Measurements from ENCODE around the gene SLC1A4. TPM values are rescaled to one million over a fixed set of nuclear protein-coding genes. Genes with fewer than 3 reads are reported as not detected.

The SLC1A4 gene
- total and polyA plus RNA-seq, 10 of the 15 experiments (the other 5 are each of a cell fraction or from before 2014, with no cell fraction given): 10.8 to 43.2 (median 27.7) TPM

DNA sequence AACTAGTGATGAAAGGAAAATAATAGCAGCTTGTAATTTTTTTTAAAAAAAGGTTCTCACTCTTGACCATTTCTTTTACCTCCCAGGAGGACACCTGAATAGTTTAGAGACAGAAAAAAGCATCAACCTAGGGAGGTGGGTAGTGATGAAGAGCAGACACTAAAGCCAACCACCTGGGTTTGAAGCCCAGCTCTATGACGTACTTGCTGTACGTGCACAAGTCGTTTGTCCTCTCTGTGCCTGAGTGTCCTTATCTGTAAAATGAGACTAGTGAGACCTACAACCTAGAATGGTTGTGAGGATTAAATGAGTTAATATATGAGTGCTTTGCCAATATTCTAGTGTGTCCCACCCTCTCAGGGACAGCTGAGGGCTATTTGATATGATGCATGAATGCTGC, 5.8 kb downstream of the SLC1A4 start (continued):
- TF ChIP-seq, protein P1, sequence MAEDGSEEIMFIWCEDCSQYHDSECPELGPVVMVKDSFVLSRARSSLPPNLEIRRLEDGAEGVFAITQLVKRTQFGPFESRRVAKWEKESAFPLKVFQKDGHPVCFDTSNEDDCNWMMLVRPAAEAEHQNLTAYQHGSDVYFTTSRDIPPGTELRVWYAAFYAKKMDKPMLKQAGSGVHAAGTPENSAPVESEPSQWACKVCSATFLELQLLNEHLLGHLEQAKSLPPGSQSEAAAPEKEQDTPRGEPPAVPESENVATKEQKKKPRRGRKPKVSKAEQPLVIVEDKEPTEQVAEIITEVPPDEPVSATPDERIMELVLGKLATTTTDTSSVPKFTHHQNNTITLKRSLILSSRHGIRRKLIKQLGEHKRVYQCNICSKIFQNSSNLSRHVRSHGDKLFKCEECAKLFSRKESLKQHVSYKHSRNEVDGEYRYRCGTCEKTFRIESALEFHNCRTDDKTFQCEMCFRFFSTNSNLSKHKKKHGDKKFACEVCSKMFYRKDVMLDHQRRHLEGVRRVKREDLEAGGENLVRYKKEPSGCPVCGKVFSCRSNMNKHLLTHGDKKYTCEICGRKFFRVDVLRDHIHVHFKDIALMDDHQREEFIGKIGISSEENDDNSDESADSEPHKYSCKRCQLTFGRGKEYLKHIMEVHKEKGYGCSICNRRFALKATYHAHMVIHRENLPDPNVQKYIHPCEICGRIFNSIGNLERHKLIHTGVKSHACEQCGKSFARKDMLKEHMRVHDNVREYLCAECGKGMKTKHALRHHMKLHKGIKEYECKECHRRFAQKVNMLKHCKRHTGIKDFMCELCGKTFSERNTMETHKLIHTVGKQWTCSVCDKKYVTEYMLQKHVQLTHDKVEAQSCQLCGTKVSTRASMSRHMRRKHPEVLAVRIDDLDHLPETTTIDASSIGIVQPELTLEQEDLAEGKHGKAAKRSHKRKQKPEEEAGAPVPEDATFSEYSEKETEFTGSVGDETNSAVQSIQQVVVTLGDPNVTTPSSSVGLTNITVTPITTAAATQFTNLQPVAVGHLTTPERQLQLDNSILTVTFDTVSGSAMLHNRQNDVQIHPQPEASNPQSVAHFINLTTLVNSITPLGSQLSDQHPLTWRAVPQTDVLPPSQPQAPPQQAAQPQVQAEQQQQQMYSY (CRISPR knock-in tag; IDR thresholded peaks at IDR 0.05): no peak
- TF ChIP-seq, protein P2, sequence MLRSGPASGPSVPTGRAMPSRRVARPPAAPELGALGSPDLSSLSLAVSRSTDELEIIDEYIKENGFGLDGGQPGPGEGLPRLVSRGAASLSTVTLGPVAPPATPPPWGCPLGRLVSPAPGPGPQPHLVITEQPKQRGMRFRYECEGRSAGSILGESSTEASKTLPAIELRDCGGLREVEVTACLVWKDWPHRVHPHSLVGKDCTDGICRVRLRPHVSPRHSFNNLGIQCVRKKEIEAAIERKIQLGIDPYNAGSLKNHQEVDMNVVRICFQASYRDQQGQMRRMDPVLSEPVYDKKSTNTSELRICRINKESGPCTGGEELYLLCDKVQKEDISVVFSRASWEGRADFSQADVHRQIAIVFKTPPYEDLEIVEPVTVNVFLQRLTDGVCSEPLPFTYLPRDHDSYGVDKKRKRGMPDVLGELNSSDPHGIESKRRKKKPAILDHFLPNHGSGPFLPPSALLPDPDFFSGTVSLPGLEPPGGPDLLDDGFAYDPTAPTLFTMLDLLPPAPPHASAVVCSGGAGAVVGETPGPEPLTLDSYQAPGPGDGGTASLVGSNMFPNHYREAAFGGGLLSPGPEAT (IDR thresholded peaks at IDR 0.05; ENCODE audit: low read depth): no peak

DNA sequence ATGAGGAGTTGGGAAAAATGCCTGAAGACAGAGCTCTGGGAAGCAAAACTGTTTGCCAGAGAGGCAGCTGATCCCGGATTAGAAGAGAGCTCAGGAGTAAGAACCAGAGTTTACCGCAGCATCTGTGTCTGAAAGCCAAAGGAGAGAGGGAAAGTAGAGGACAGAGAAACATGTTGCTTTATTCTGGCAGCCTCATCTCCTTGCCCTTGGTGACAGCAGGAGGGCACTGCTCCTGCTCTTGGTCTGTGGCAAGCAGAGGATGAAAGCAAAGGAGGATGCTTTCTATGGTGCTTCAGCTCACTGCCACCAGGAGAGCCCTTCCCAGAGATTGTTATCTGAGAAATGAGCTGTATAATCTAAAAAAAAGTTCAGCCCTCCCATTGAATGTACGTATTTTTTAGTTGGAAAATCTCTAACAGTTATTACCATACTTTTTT, 7.7 kb downstream of the SLC1A4 start:
- intact Hi-C loops (cut with micrococcal nuclease; ENCODE audit: unreplicated experiment): no loop called here
- peaks cover 54% of the 10 kb centered on the region for H3K79me2 ChIP-seq (ENCODE audit: control insufficient read depth, insufficient read depth, low read length)
- ChIA-PET RAD21 (ENCODE audit: unreplicated experiment) (interaction anchor here (0.5 to 1.5 kb wide), 5 partner anchors 8 to 83 kb away, joined by 3 to 4 read pairs (median 3); no protein-coding TSS in a partner anchor), POLR2A (interaction anchor here (0.6 to 1.0 kb wide), 3 partner anchors 32 to 521 kb away, joined by 3 to 4 read pairs (median 3); no protein-coding TSS in a partner anchor), SMC1A (ENCODE audit: uncharacterized antibody, unreplicated experiment) (interaction anchor here (1.0 to 2.5 kb wide), 12 partner anchors 8 to 92 kb away, joined by 3 to 13 read pairs (median 4); no protein-coding TSS in a partner anchor), CTCF (interaction anchor here (0.8 to 1.7 kb wide), 8 partner anchors 12 to 47 kb away, joined by 3 to 5 read pairs (median 3); no protein-coding TSS in a partner anchor)
- in situ Hi-C loops (cut with MboI): no loop called here
- H4K20me1 ChIP-seq (ENCODE audit: control insufficient read depth, insufficient read depth): no peaks in the 10 kb centered on the region
- 96% methylated on average over 3 of the region's 3 CpGs for WGBS (ENCODE audit: insufficient coverage, insufficient replicate concordance, low lambda C conversion rate, missing lambda C conversion rate)
- no peak overlapping the region for H3K27ac ChIP-seq (ENCODE audit: control insufficient read depth, insufficient read depth)
- H3K4me1 ChIP-seq (ENCODE audit: control insufficient read depth, insufficient read depth, low read length): peaks cover 3% of the 10 kb centered on the region; the same call in 1 of the 2 replicates
- no peak overlapping the region for H3K4me3 ChIP-seq
- no TSS peak for BruUV-seq (replicated peaks)
- H3K9me3 ChIP-seq (replicated peaks; ENCODE audit: control insufficient read depth, insufficient read depth, low read length): no peaks in the 10 kb centered on the region
- DNase-seq (ENCODE audit: low read depth, low spot score) (no peak), FAIRE-seq (no peak), ATAC-seq (peak; percentile 28)
- TF ChIP-seq, protein P3, sequence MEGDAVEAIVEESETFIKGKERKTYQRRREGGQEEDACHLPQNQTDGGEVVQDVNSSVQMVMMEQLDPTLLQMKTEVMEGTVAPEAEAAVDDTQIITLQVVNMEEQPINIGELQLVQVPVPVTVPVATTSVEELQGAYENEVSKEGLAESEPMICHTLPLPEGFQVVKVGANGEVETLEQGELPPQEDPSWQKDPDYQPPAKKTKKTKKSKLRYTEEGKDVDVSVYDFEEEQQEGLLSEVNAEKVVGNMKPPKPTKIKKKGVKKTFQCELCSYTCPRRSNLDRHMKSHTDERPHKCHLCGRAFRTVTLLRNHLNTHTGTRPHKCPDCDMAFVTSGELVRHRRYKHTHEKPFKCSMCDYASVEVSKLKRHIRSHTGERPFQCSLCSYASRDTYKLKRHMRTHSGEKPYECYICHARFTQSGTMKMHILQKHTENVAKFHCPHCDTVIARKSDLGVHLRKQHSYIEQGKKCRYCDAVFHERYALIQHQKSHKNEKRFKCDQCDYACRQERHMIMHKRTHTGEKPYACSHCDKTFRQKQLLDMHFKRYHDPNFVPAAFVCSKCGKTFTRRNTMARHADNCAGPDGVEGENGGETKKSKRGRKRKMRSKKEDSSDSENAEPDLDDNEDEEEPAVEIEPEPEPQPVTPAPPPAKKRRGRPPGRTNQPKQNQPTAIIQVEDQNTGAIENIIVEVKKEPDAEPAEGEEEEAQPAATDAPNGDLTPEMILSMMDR (IDR thresholded peaks at IDR 0.05 in 2 of 3, conservative IDR thresholded peaks at IDR 0.05 in 1 of 3; ENCODE audit: control insufficient read depth in 2 of 3, extremely low read depth in 1 of 3, insufficient read depth in 1 of 3, low read depth in 3 of 3, low read length in 3 of 3): peak in 1 of 3 experiments; percentile 22; a peak in 2 of 6 replicates
- TF ChIP-seq GATAD2B (conservative IDR thresholded peaks at IDR 0.05; ENCODE audit: low read depth): no peak
- H3K9ac ChIP-seq (ENCODE audit: control insufficient read depth, insufficient read depth, low read length): no peak overlapping the region
- H3K36me3 ChIP-seq (ENCODE audit: control insufficient read depth in 2 of 2, insufficient read depth in 2 of 2, low read length in 1 of 2): peaks cover 0 to 23% of the 10 kb centered on the region in 2 experiments
- H3K4me2 ChIP-seq (ENCODE audit: control insufficient read depth, insufficient read depth): 0 out of 2 replicates have a peak overlapping the region, but pooled peaks have one; percentile 10
- H3K27me3 ChIP-seq (replicated peaks in 1 of 2; ENCODE audit: control insufficient read depth in 2 of 2, insufficient read depth in 2 of 2, low read length in 1 of 2): no peaks in the 10 kb centered on the region
- no peak overlapping the region for H2AFZ ChIP-seq (ENCODE audit: control insufficient read depth, low read depth, low read length)

Data from GM12878 (cell line).